NOMO-1 treated with dmso at 0.1 percent for 144 hours (cell line): Measurements from ENCODE around the gene AURKA.
"Not testable (repeated sequence)": the region's sequence is repeated elsewhere in the genome, so short reads cannot be mapped to it uniquely, and the experiment has no call there.

Experiments
- DNase-seq: peaks from one replicate; lab custom pipeline; 2025; ENCODE audit not compliant: unreplicated experiment; lab: John Stamatoyannopoulos, UW

The AURKA gene

DNA sequence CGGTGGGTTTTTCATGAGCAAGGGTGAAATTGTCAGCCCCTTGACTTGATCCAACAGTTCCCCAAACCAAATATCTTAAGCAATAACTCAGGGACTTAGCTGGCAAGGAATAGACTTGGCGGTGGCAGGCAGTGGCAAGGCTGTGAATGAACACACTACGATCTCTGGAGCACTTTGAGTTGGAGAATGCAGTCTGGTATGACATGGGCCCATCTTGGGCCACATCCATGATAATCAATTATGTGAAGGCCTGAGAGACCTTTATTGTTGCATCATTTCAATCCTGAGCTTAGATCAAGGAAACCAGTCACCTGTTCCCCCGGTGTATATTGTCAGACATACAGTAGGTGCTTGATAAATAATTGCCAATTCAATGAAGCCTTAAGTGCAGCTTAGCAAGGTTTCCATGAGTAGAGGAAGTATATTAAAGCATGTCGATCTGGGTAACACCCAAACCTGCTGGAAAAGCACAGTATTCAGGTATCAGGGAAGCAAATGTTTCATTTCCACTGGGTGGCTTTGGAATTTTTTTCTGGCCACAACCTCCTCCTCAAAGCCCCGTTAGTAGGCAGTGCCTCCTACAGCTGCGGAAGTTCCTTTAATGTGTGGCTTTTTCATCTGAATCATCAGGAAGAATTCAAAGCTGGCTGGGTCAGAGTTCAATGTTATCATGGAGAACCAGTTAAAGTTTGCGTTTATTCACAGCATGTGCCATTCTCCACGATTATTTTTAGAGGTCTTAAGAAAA is 30.2 kb upstream of the AURKA start:
- DNase-seq = no peak

DNA sequence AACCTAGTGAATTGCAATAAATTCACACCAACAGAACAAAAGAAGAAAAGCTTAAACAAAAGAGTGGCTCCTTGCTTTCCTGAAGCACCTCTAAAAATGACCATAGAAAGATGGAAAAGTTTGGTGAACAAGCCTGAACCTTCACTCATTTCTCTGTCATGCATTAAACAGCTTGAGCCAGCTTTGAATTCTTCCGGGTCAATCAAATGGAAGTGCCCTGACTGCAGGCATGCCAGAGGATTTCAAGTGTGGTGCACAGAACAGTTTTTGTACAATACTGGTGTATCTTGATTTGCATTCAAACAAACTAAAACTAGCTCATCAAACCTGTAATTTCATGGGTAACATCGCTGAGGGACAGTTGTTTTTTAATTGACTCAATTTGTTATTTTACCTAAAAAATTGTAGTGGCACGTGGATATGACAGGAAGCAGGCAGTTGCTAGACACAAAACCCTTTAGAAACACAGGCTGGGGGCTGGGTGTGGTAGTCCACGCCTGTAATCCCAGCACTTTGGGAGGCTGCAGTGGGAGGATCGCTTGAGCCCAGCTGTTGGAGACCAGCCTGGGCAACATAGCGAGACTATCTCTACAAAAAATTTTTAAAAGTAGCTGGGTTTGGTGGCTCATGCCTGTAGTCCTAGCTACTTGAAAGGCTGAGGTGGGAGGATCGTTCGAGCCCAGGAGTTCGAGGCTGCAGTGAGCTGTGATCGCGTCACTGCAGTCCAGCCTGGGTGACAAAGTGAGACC is 29.1 kb upstream of the AURKA start:
- DNase-seq = no peak

DNA sequence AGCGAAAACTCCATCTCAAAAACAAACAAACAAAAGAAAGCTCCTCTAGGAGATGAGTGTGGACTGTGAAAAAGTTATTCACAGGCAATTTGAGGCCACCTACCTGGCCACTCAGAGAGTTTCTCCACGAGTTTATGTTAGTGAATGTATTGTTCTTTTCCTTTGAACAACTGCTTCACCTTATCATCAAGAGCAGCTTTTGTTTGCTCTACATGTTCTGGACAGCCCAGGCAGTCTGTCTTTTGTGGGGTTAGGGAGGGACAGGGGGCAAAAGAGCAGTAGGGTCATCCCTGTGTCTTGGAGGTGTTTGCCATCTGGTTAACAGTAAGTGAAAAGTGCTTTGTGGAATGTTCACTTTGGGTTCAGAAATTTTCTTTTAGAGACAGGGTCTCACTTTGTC is 28.0 kb upstream of the AURKA start:
- DNase-seq = no peak

DNA sequence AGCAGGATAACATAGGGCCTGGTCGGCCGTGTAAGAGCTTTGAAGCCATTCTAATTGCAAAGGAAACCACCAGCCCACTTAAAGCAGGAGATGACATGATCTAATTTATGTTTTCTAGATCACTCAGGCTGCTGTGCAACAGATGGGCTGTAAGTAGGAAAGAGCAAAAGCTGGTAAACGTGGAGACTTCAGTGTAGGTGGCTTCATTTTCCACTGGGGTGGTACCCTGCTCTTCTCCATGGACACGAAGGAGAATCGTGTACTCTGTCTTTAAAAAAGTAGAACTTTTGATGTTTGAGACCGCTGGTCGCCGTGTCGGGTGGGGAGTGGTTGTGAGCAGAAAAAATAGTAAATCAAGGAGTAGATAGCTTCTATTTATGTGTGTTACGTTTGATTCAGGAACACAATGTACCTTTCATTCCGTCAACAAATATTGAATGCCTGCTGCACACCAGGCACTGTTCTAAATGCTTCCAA is 26.4 kb upstream of the AURKA start:
- DNase-seq = peak; percentile 32

DNA sequence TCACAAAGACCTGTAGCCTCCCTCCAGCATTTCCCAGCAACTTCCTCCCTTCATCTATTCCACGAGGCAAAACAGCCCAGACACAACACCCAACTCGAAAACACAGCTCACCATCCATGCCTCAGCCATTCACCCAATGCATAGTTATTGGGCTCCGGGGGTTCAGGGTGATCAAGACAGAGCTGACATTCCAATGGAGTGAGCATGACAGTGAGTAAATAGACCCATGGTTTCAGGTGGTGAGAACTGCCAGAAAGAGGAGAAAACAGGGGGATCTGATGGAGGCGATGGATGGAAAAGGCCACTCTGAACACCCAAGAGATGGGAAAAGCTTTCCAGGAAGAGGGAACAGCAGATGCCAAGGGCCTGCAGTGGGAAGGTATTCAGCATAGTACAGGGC is 25.9 kb upstream of the AURKA start:
- DNase-seq = no peak

DNA sequence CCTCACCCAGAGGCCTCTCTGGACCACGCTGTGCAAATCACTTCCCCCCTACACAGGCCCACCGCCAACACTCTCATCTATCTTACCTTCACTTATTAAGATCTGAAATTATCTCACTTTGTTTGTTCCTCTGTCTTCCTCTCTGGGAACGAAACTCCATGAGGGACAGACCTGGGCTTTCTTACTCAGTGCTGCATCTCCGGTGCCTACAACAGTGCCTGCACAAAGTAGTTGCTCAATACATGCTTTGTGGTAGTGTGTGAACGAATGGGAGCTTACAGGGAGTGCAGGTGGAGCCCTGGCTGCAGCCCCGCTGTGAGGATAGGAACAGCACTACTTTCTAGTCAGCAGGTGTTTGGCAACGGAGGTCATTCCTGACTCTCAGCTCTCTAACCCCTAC is 25.4 kb upstream of the AURKA start:
- no peak for DNase-seq

DNA sequence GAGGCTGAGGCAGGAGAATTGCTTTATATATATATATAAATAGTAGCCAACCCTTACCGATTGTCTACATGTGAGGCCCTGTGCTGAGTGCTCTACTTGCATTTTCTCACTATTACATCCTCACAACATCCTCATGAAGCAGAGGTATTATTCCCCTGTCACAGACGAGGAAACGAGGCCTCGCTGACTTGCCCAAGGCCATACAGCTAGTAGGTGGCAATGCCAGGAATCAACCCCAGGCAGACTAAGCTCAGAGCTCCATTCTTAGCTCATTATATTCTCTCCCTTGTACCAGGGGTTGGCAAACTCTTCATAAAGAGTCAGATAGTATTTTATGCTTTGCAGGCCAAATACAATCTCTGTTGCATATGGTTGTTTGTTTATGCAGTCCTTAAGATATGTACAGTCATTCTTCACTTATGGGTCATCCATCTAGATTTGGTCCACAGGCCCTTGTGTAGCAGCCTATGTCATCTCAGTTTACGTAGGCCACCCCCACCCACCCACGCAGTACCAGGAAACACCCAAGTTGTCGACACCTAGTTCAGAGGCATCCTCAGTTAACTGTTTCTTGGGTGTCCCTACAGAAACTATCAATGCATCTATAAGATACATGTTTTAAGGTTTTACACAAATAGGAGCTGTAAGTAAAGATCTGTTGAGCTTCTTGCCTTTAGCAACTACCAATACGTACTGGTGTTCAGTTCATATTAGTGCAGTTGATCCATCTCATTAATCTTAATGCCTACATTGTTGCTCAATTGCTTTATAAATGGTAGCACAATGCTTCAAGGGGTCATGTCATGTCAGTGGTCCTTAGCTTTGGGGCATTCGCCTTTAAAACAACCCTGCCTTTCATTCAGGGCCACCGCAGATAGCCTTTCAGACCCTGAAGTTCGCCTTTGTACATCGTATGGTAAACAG is 23.1 kb upstream of the AURKA start:
- no peak for DNase-seq

DNA sequence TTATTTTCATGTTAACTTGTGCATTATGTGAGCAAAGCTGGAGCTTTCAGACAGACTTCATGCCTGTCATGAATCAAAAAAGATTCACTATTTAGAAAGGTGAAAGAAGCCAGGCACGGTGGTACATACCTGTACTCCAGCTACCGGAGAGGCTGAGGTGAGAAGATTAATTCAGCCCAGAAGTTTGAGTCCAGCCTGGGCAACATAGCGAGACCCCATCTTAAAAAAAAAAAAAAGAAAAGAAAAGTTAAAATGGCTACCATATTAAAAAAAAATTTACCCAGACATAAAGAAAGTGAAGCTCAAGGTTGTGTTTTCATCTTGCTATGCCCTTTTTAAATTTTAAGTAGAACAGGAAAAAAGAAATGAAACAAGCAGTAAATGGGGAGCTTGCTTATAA is 20.9 kb upstream of the AURKA start:
- DNase-seq = no peak

DNA sequence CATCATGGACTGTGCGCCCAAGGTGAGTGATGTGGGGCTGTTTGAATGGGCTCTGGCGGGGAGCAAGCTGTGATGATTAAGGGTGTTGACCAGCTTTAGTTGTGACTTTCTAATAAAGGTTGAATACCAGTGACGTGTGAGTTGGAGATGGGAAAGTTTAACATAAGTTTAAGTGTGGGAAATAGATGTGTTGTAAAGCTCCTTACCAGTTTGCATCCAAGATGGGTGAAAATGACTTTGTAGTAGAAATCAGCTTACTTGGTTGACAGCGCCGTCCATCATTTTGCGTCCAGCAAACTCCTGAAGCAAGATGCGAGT is 20.4 kb upstream of the AURKA start:
- no peak for DNase-seq

DNA sequence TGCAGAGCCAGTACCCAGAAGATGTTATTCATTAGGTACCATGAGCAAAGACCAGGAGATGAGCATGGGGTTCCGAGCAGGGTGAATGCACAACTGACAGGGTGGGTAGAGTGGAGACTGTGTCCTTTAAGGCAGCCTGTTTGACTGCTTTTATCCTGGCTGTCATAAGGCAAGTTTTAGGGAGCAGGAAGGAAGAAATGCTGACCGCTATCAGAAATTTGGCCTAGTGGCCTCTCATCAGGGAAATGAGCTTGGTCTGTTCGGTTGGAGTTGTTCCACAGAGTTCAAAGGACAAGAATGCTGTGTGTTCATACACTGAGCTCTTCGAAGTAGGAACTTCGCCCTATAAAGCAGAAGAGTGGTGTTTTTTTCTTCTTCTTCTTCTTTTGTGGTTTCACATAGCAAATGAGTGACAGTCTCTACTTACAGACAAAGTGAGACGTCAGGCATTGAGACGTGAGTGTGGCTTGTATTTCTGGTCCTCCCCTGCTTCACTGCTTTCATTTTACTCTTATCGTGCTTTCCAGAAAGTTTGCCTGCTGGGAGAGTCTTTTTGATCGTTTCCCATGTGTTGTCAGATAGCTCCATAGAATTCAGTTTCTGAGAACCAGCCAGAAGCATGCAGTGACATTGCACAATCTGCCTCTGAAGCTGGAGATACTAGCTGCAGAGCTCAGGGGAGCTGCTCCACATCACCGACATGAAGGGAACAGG is 19.9 kb upstream of the AURKA start, which contains the start of gene CASS4:
Gene CASS4, plus strand, starts transcription at position 502 of the 714 bp plus-strand sequence. Its CDS starts 199 bp downstream, at position 701.
- peak; percentile 58 for DNase-seq

DNA sequence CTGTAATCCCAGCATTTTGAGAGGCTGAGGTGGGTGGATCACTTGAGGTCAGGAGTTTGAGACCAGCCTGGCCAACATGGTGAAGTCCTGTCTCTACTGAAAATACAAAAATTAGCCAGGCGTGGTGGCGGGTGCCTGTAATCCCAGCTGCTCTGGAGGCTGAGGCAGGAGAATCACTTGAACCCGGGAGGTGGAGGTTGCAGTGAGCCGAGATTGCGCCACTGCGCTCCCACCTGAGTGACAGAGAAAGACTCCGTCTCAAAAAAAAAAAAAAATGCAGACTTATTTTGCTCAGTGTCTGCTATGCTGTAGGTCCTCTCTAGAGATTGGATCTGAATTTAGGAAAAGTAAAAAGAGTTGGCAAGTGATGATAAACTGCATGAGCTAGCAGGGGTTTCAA is 19.3 kb upstream of the AURKA start:
- not testable (repeated sequence) for DNase-seq

DNA sequence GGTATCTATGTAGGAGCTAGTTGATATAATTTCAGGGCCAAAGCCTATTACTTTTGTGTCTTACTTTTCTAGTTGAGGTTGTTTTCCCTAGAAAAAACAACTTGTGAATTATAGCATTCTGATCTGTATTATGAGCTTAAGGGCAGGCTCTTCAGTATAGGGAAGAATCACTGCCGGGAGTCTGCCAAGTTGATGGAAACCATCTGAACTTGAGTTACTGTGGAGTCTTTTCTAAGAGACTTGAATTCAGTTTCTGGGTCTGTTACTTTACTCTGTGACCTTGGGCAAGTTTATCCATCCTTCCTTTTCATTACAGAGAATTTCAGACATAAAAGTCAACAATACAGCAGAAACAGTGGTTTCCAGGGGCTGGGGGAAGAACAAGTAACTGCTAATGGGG is 17.9 kb upstream of the AURKA start:
- no peak for DNase-seq

DNA sequence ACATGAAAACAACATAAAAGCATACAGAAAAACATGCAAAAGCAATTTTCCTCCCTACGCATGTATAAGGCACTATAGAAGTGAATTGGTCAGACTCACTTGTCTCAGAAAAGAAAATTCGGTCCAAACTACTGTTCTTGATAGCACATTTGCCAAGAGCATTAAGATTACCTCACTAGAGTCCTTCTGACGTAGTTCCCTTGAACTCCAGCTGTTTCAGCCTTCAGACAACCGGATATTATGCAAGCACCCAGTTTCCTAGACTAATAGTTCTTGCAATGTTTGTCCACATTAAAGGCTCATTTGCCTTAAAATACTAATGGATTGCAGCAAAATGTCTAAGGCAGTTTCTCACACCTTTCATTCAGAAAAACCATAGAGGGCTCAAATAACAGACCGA is 17.5 kb upstream of the AURKA start:
- DNase-seq = peak; percentile 80

DNA sequence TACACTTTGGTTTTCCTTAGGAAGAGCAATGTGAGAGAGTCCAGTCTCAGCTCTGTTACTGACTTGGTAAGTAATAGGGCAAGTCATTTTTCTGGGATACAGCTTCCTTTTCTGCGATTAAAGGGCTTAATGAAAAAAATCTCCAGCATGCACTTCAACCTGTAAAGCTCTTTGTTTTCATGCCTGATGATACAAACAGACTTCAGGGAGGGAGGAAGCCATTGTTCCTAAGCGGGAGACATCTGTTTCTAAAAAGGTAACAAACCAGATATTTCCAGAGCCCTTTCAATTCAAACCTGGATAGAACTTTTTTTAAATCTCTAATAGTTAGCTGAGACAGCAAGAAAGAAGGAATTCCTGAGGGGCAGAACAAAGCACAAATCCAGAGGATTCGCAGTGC is 14.9 kb upstream of the AURKA start:
- no peak for DNase-seq

DNA sequence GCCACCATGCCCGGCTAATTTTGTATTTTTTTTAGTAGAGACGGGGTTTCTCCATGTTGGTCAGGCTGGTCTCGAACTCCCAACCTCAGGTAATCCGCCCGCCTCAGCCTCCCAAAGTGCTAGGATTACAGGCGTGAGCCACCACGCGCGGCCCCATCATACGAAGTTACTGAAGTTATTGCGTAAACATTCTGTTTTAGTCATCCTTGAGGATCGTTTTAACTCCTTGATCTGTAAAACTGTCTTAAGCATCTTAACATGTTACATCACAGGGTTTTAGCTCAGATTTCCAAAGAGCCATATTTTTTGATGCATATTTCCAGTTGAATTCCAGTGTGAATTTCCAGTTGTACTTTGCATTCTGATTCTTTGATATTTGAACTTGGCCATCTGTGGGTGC is 13.3 kb upstream of the AURKA start:
- DNase-seq = not testable (repeated sequence)

DNA sequence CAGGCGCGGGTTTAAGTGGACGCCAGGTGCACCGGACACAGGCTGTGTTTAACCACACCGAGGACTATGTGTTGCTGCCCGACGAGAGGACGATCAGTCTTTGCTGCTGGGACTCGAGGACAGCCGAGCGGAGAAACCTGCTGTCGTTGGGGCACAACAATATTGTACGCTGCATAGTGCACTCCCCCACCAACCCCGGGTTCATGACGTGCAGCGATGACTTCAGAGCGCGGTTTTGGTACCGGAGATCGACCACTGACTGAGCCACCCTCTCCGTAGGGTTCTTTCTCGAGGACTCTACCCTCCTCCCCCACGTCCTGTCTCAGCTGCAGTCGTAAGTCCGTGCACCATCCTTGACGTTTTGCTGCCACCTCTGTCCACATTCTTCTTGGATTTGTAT is 11.4 kb upstream of the AURKA start:
- no peak for DNase-seq

DNA sequence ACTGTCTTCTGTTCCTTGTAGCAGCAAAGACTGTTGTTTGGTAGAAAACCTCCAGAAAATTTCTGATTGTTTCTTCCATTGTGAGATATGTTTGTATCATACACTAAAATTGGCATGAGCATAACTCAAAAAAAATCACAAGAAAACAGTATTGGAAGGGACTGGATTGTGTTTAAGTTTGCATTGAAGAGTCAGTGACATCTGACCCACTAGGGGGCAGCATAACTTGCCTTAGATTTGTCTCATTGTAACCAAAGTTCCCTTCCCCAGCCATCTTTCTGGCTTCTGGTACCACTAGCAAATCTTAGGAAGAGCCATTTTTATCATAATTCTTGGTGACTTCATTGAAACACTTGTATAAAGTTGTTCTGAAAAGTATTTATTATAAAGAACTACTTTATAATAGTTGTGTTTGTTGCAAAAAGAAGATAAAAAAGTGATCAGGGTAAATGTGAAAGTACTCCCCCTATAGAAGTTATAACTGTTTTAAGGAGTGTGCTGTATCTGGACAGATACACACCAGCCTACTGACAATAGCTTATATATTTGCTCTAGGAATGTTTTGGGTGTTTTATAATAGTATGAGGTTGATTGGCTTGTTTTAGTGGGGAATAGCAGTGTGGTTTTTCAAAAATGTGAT is 8.1 kb upstream of the AURKA start:
- peak; percentile 11 for DNase-seq

DNA sequence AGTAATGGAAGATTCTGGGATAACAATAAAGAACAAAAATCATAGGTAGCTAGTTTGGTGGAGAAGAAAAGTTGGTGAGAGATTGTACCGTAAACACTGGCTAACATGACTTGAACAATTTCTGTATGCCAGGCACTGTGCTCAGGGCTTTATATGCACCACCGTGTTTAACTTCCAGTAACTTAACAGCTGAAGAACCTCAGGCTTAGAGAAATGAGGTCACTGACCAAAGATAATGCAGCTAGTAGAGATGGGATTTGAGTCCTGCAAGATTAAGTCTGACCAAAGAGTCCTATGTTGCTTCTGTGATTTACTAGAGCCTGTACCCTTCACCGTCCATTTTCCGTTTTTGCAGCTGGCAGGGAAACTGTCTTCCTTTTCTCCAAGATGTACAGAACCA is 3.2 kb upstream of the AURKA start:
- no peak for DNase-seq

DNA sequence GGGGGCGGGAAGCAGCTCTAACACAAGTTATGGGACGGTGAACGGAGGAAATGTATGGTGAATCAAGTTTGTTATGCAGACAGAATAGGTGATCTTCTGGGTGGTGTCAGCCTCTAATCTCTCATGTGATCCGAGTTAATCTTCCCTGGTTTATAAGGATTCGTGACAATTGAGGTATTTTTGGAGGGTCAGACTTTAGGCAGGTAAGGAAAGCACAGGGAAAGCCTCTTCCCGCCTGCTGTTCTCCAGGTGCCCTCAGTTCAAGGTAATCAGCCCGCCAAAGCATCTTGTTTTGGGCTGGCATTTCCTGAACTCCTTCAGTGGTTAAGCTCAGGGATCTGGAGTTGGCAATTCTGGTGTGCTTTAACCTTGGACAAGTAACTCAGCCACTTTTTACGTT is 1.6 kb upstream of the AURKA start:
- DNase-seq = no peak

DNA sequence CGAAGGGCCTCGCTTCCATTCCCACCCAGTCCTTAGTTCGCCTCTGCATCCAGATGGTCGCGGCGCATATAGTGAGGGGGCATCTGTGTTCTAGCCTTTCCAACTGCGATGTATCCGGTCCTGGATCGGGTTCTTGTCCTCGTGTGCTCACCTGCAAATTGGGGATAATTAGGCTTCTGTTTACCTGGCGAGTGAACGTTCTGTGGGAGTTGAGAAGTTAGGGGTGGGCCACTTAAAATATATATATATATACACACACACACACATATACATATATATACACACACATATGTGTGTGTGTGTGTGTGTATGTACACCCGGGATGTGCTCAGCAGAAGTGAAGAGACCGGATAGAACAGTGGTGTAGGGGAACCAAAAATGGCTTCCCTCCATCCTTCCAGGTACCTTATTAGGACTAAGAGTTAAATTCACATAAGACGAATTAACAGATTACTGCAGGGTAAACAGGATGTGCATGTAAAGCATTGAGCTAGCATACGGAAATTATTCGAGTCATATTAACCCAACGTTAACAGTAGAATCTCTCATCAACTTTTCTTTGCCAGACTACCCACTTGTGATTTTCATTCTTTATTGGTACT is 967 bp upstream of the AURKA start:
- DNase-seq = no peak
